Nephron progenitor cell (in vitro differentiated cells): ENCODE results near the gene COL21A1.

Source experiments
- DNase-seq: peaks from one replicate; pipeline ENCODE4 v3.0.0; 2021
- H3K27ac Mint-ChIP-seq: 2 replicates; pipeline ENCODE4 v1.8.0; 2021; ENCODE audit warnings: mild to moderate bottlenecking, moderate library complexity, mixed read lengths
- H3K27me3 Mint-ChIP-seq: 2 replicates; pipeline ENCODE4 v1.8.0; 2021; ENCODE audit warnings: mild to moderate bottlenecking, low read depth, mixed read lengths; ENCODE audit not compliant: poor library complexity
- H3K36me3 Mint-ChIP-seq: 2 replicates; pipeline ENCODE4 v1.8.0; 2021; ENCODE audit warnings: low read depth, mixed read lengths
- H3K4me1 Mint-ChIP-seq: 2 replicates; pipeline ENCODE4 v1.8.0; 2021; ENCODE audit warnings: mixed read lengths
- H3K4me3 Mint-ChIP-seq: 2 replicates; pipeline ENCODE4 v1.8.0; 2021; ENCODE audit warnings: mild to moderate bottlenecking, moderate library complexity, mixed read lengths
- H3K9me3 Mint-ChIP-seq: 2 replicates; pipeline ENCODE4 v1.8.0; 2021; ENCODE audit warnings: mild to moderate bottlenecking, moderate library complexity, mixed read lengths
- TF ChIP-seq, protein P1 (sequence below): fragments of 200-600 bp; sonication (generic); IDR thresholded peaks from 2 replicates; pipeline ENCODE4 v1.5.0; 2021; ENCODE audit warnings: antibody characterized with exemption

Gene COL21A1

GRCh38 chr6:56047931-56048540, 199.3 kb downstream of the COL21A1 start:
- Mint-ChIP-seq H3K4me3 (no peak overlapping the region), H3K36me3 (no peaks in the 10 kb centered on the region), H3K4me1 (peaks cover under 1% of the 10 kb centered on the region), H3K9me3 (no peaks in the 10 kb centered on the region), H3K27ac (no peak overlapping the region), H3K27me3 (no peaks in the 10 kb centered on the region)
- no peak for DNase-seq
- TF ChIP-seq, protein P1, sequence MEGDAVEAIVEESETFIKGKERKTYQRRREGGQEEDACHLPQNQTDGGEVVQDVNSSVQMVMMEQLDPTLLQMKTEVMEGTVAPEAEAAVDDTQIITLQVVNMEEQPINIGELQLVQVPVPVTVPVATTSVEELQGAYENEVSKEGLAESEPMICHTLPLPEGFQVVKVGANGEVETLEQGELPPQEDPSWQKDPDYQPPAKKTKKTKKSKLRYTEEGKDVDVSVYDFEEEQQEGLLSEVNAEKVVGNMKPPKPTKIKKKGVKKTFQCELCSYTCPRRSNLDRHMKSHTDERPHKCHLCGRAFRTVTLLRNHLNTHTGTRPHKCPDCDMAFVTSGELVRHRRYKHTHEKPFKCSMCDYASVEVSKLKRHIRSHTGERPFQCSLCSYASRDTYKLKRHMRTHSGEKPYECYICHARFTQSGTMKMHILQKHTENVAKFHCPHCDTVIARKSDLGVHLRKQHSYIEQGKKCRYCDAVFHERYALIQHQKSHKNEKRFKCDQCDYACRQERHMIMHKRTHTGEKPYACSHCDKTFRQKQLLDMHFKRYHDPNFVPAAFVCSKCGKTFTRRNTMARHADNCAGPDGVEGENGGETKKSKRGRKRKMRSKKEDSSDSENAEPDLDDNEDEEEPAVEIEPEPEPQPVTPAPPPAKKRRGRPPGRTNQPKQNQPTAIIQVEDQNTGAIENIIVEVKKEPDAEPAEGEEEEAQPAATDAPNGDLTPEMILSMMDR = no peak

DNA sequence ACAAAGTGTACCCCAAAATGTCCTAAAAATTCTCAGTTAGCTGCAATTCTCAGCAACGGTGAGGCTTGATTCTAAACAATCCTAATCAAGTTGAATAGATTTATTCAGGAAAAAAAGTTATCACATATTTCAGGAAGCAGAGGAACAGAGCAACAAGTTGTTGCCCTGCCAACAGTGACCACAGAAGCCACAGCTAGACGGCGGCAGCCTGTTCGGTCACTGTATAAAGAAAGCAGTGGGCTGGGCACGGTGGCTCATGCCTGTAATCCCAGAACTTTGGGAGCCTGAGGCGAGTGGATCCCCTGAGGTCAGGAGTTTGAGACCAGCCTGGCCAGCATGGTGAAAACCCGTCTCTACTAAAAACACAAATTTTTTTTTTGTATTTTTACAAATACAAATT, 200.8 kb downstream of the COL21A1 start:
- TF ChIP-seq, protein P1 = no peak
- Mint-ChIP-seq H3K36me3 (no peaks in the 10 kb centered on the region), H3K4me3 (no peak overlapping the region), H3K27me3 (no peaks in the 10 kb centered on the region), H3K27ac (no peak overlapping the region), H3K4me1 (peaks cover 6% of the 10 kb centered on the region), H3K9me3 (no peaks in the 10 kb centered on the region)
- no peak for DNase-seq

- no peak for DNase-seq
- Mint-ChIP-seq H3K4me1 (peaks cover 6% of the 10 kb centered on the region), H3K27ac (no peak overlapping the region), H3K9me3 (no peaks in the 10 kb centered on the region), H3K4me3 (no peak overlapping the region), H3K27me3 (no peaks in the 10 kb centered on the region), H3K36me3 (no peaks in the 10 kb centered on the region)
- TF ChIP-seq, protein P1 = no peak
Observed at GRCh38 chr6:56043761-56044160, 203.6 kb downstream of the COL21A1 start.

GRCh38 chr6:56043076-56043475, 204.3 kb downstream of the COL21A1 start:
- Mint-ChIP-seq H3K36me3 (no peaks in the 10 kb centered on the region), H3K4me3 (no peak overlapping the region), H3K27ac (no peak overlapping the region), H3K4me1 (peaks cover 6% of the 10 kb centered on the region), H3K9me3 (no peaks in the 10 kb centered on the region), H3K27me3 (no peaks in the 10 kb centered on the region)
- no peak for DNase-seq
- TF ChIP-seq, protein P1 = no peak

DNA sequence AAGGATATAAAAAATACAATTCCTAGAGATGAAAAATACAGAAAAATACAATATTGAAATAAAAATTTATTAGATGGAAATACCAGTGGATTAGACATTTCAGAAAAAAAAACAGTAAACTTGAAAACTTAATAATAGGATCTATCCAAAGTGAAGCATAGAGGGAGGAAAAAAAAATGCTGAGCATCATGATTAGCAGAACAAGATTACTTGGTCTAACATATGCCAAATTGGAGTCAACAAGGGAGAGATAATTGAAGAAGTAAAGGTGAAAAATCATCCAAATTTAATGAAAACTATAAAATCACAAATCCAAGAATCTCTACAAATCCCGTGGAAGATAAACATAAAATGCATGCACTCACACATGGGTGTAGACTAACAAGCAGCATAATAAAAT, 205.8 kb downstream of the COL21A1 start:
- no peak for DNase-seq
- Mint-ChIP-seq H3K36me3 (no peaks in the 10 kb centered on the region), H3K4me3 (no peak overlapping the region), H3K4me1 (peaks cover 6% of the 10 kb centered on the region), H3K27me3 (no peaks in the 10 kb centered on the region), H3K9me3 (no peaks in the 10 kb centered on the region), H3K27ac (no peak overlapping the region)
- TF ChIP-seq, protein P1 = no peak

- Mint-ChIP-seq H3K27me3 (no peaks in the 10 kb centered on the region), H3K4me3 (no peak overlapping the region), H3K9me3 (no peaks in the 10 kb centered on the region), H3K4me1 (peaks cover 6% of the 10 kb centered on the region), H3K36me3 (no peaks in the 10 kb centered on the region), H3K27ac (no peak overlapping the region)
- TF ChIP-seq, protein P1 = no peak
- DNase-seq = no peak
Observed at GRCh38 chr6:56040889-56041301, 206.5 kb downstream of the COL21A1 start.
